AG04450 (cell line): ENCODE data around the gene SEC23A. TPM values are rescaled to one million over a fixed set of nuclear protein-coding genes. Genes with fewer than 3 reads are reported as not detected.
"Not testable (repeated sequence)": the region's sequence is repeated elsewhere in the genome, so short reads cannot be mapped to it uniquely, and the experiment has no call there.

Source experiments
- CTCF ChIA-PET: fragments of 300-600, 350-600 bp; formaldehyde crosslinking; extraction: SDS; loops from one replicate; lab custom pipeline; 2022; ENCODE audit warnings: antibody characterized with exemption, inconsistent platforms; lab: Charles Lee
- POLR2A ChIA-PET: fragments of 350-600 bp; formaldehyde crosslinking; extraction: SDS; loops from one replicate; lab custom pipeline; 2021; ENCODE audit warnings: antibody characterized with exemption, inconsistent platforms; lab: Yijun Ruan, JAX
- DNase-seq: peaks from one replicate; pipeline ENCODE4 v3.0.0-alpha.2; 2011; ENCODE audit warnings: low read depth, low spot score
- H3K27ac ChIP-seq: one replicate; pipeline ENCODE4 v1.5.1; 2012; ENCODE audit warnings: low read depth, low read length, control low read depth
- H3K27me3 ChIP-seq: one replicate; pipeline ENCODE4 v1.6.0; 2012; ENCODE audit warnings: low read length; ENCODE audit not compliant: control insufficient read depth, insufficient read depth
- H3K4me3 ChIP-seq: 2 replicates; pipeline ENCODE4 v1.5.1; 2011; ENCODE audit warnings: mild to moderate bottlenecking, low read depth, low read length, control low read depth
- H3K9me3 ChIP-seq: 2 replicates; pipeline ENCODE4 v1.5.1; 2012; ENCODE audit warnings: low read length; ENCODE audit not compliant: control insufficient read depth, insufficient read depth
- polyA plus RNA-seq: library from polyadenylated mRNA; depleted of rRNA; stranded (reverse); fragments of >200 nt; gene quantifications from 2 replicates; pipeline ENCODE4 v1.2.3, GENCODE V29; 2011
- TF ChIP-seq, protein P1 (sequence below): IDR thresholded peaks from 2 replicates; pipeline ENCODE4 v1.5.1; 2011; ENCODE audit warnings: low read depth, low read length, control low read depth, inconsistent platforms

SEC23A gene
- polyA plus RNA-seq, 1 experiment, result 310 TPM

- Histone ChIP-seq H3K9me3 (no peaks in the 10 kb centered on the region), H3K4me3 (no peak overlapping the region), H3K27me3 (no peaks in the 10 kb centered on the region), H3K27ac (no peak overlapping the region)
- TF ChIP-seq, protein P1, sequence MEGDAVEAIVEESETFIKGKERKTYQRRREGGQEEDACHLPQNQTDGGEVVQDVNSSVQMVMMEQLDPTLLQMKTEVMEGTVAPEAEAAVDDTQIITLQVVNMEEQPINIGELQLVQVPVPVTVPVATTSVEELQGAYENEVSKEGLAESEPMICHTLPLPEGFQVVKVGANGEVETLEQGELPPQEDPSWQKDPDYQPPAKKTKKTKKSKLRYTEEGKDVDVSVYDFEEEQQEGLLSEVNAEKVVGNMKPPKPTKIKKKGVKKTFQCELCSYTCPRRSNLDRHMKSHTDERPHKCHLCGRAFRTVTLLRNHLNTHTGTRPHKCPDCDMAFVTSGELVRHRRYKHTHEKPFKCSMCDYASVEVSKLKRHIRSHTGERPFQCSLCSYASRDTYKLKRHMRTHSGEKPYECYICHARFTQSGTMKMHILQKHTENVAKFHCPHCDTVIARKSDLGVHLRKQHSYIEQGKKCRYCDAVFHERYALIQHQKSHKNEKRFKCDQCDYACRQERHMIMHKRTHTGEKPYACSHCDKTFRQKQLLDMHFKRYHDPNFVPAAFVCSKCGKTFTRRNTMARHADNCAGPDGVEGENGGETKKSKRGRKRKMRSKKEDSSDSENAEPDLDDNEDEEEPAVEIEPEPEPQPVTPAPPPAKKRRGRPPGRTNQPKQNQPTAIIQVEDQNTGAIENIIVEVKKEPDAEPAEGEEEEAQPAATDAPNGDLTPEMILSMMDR, result peak; percentile 87
- ChIA-PET POLR2A (no interaction called here), CTCF (interaction anchor here (0.6 to 3.6 kb wide), 44 partner anchors 9 to 1137 kb away, joined by 3 to 98 read pairs (median 4); no protein-coding TSS in a partner anchor)
- DNase-seq, result no peak
These were observed 87.6 kb downstream of the SEC23A start for GRCh38 chr14:39015360-39015961.

- ChIA-PET POLR2A (no interaction called here), CTCF (interaction anchor here (1.4 to 3.6 kb wide), 9 partner anchors 10 to 1111 kb away, joined by 7 to 98 read pairs (median 22); no protein-coding TSS in a partner anchor)
- no peaks in the 10 kb centered on the region for H3K9me3 ChIP-seq
- TF ChIP-seq, protein P1, result no peak
- H3K4me3 ChIP-seq, result no peak overlapping the region
- no peaks in the 10 kb centered on the region for H3K27me3 ChIP-seq
- no peak for DNase-seq
- no peak overlapping the region for H3K27ac ChIP-seq
These were observed 88.6 kb downstream of the SEC23A start for GRCh38 chr14:39014460-39014859.

DNA sequence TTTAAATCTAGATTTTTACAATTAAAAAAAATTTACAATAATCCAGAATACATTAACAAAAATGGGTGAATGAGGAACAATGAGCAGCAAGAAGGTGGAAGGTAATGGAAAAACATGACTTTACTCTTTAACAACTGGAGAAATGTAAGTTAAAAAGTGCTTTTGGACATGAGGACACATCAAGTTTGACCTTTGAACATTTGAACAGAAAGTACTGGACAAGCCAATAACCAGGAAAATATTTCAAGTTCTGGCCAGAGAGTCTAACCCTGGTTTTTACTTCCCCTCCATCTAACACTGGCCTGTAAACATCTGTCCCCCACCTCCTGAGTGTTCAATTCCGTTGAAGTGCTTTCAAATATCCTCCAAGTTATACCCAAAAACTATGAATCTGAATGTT, 94.1 kb downstream of the SEC23A start:
- H3K9me3 ChIP-seq, POLR2A ChIA-PET, DNase-seq, H3K4me3 ChIP-seq, H3K27ac ChIP-seq, CTCF ChIA-PET, H3K27me3 ChIP-seq: not testable (repeated sequence)

- POLR2A ChIA-PET, result no interaction called here
- H3K27me3 ChIP-seq, result no peaks in the 10 kb centered on the region
- peak; percentile 21 for DNase-seq
These were observed 96.2 kb downstream of the SEC23A start for GRCh38 chr14:39006721-39007410.

DNA sequence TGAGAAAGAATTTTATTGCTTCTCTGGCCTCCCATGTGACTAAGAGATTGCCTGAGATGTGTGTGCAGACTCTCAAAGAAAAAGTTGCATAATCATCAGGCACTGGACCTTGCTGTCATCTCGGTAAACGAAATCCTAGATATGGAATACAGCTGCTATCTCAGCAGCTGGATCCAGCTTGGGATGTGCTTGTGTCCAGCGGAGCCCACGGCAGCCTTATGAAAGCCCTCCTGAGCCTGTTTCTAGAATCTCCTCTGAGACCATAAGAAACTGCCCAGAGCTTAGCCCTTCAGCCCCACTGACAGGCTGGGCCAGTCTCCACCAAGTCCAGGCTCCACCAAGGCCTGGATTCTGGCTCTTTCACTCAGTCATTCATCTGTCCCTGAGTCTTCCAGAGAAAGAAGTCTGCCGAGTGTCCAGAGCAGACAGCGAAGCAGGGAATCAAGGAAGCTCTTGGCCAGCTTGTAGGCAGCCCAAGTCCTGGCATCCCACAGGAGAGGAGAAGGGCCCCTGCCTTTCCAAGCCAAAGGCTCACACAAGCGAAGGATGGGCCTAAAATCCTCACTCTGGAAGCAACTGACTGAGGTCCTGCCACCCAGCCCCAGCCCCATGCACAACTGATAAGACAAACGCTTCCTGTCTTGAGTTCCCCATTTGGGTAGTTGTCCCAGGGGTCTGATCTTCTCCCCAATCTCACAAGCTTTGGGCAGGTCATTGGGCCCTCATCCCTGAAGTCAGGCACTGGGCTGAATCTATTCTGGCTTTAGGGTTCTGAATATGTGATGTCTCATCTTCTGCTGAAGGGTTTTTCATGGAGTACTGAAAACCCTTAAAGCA, 97.8 kb downstream of the SEC23A start:
- TF ChIP-seq, protein P1, result no peak
- ChIA-PET POLR2A (interaction anchor here (0.7 kb wide), 1 partner anchor 750 kb away, joined by 3 read pairs; no protein-coding TSS in a partner anchor), CTCF (interaction anchor here (0.6 to 4.5 kb wide), 4 partner anchors 11 to 1807 kb away, joined by 3 to 33 read pairs (median 3); no protein-coding TSS in a partner anchor)
- no peaks in the 10 kb centered on the region for H3K27me3 ChIP-seq
- DNase-seq, result peak; percentile 53
- H3K27ac ChIP-seq, result peak overlapping the region; percentile 68
- H3K9me3 ChIP-seq, result no peaks in the 10 kb centered on the region
- no peak overlapping the region for H3K4me3 ChIP-seq

More at GRCh38 chr14:39006721-39007410, 96.2 kb downstream of the SEC23A start:
- TF ChIP-seq, protein P1, result no peak
- H3K9me3 ChIP-seq, result no peaks in the 10 kb centered on the region
- H3K4me3 ChIP-seq, result no peak overlapping the region
- CTCF ChIA-PET, result interaction anchor here (1.3 to 4.5 kb wide), 3 partner anchors 9 to 140 kb away, joined by 3 to 33 read pairs (median 7); no protein-coding TSS in a partner anchor
- peak overlapping the region; percentile 11 for H3K27ac ChIP-seq
